ENCODE measurements around the gene DNMBP.
"Not testable (repeated sequence)": the region's sequence is repeated elsewhere in the genome, so short reads cannot be mapped to it uniquely, and the experiment has no call there.

The DNMBP gene

DNA sequence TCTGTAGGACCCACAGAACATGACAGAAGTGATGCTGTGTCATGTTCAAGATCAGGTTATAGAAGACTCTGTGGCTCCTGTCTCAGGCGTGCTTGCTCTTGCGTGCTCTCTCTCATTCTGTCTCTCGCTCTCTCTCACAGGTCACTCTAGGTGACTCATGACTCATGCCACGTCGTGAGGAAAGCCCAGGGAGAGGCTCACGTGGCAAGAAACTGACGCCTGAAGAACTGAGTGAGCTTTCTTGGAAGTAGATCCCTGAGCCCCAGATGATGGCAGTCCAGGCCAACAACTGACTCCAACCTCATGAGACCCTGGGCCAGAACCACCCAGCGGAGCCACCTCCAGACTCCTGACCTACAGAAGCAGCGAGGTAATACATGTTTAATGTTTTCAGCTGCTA is 103.3 kb downstream of the DNMBP start:
- no peak for DNase-seq

DNA sequence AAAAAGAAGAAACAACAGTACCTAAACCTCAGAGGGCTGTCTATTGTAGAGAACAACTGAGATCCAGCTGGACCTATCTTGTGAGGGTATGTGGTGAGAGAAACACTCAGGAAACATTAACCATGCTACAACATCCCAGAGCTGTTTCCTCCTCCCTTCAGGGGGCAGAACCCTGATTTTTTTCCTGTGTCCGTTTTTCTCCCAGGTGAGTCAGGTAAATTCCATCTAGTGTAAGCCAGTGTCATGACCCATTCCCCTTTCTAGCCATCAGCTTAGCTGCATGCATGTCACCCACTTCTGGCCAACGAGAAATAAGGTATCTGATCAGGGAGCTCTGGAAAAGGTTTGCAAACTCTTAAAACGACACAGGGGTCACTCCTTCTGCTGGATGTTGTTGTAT is 103.8 kb downstream of the DNMBP start:
- DNase-seq: no peak

DNA sequence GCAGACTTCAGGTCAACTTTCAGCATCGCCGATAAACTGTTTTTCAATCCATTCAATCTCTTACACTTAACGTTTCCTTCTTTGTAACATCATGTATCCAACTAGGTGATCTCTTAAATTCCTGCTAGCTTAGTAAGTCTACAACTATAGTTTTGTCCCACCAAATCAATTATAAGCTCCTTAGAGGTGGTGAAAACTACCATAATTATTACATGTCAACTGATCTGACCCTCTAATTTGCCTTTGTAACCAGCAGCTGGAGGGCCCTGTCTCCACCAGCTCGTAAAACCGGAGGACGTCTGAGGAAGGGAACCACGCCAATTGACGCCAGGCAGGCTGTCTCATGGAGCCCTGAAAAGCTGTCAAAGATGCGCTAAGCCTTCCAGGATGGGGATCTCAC is 113.9 kb downstream of the DNMBP start:
- DNase-seq: no peak

DNA sequence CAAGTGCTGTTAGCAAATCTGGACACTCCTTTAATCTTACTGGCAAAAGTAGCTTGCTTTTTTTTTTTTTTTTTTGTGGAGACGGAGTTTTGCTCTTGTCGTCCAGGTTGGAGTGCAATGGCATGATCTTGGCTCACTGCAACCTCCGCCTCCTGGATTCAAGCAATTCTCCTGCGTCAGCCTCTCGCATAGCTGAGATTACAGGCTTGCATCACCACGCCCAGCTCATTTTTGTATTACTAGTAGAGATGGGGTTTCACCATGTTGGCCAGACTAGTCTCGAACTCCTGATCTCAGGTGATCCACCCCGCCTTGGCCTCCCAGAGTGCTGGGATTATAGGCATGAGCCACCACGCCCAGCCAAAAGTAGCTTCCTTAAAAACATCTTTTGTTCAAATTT is 114.7 kb downstream of the DNMBP start:
- DNase-seq: not testable (repeated sequence)

DNA sequence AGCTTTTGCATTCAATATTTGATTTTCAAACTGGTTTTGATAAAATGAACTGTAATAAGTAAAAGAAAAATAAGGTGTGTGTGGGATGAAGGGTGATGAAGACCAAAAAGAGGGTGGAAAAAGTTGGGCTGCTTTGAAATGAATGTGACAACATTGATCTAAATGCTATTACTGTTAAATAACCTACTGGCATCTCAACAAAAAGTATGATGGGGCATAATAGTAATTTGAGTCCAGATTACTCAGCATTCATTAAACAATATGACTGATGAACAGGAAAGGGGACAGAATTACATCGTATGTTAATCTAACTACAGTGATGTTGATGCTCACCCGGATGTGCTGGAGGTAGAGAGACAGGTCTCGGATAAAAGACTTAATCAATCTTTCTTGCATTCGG is 115.1 kb downstream of the DNMBP start:
- DNase-seq: no peak

DNA sequence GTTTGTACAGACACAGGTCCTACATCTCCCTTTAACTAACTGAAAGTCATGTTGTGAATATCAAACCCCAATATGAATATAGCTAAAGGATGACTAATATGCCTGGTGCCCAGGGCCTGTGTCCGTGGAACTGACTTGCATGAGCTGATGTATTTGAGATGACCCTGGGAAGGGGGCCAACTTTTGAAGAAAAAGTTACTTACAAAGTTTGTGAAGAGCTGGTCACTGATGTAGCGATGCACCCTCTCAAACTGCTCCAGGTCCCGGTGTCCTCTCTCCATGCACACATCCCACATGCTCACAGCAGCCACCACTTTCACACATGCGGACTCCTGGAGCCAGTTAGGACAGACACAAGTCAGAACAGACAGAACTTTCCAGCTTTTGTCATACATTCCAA is 121.1 kb downstream of the DNMBP start:
- DNase-seq: no peak

DNA sequence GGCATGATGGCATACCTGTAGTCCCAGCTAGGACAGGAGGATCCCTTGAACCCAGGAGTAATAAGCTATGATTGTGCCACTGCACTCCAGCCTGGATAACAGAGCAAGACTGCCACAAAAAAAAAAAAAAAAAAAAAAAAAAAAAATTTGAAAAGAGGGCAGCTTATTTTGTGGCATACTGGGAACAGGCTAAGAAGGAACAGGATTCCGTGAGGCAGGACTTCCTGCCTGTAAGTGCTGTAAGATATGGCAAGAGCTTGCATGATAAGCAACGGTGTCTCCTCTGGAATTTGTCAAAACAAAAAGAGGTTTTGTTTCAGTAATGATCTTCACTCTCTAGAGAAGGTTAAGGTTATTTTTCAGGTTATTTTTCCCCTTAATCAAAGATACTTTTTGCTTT is 126.2 kb downstream of the DNMBP start:
- DNase-seq: no peak

DNA sequence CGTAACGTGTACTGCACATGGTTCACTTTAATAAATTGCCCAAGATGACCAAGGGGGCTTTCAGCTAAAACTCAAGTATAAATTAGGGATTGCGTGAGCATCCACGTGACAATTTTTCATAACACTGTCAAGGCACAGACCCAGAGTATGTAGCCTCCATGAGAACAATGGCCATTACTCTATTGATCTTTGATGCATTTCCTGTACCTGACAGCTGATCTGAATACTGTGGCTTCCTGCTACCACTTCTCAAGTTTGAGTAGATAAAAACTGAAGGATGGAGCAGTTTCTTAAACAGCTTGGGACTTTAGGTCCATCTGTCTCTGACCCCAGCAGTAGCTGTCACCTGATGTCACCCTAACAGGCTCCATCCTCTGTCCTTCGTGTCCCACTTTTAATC is 128.4 kb downstream of the DNMBP start:
- no peak for DNase-seq

DNA sequence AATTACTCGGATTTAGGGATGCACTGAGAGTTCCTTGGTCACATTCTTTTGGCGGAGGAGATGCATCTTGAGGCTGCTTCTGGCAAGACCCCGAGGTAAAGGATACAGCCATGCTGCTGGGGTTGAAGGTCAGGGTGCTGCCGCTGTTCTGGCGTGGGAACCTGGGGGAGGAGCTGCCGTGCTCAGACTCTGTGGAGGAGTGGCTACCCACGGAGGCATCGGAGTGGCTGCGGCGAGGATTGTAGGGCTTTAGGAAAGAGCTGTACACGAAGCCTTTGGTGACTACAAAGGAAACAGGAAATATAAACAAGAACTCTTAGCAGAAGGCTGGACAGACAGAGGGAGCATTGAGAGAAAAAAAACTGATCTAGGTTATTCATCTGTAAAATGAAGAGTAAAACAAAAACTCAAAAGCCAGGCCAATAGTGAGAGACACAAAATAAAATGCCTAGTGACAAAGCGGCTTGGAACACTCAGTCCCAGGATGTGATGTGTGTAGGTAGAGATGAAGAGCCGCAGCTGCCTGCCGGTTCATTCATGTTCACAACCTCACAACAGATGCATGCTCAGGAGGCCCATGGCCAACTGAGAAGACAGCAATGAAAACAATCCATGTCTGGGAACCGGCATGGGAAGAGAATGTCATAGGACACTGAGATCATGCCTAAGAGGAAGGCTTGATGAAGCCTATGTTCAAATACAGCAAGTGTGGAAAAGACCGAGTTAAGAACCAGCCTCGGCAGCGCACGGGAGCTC is 129.5 kb downstream of the DNMBP start:
- DNase-seq: no peak

DNA sequence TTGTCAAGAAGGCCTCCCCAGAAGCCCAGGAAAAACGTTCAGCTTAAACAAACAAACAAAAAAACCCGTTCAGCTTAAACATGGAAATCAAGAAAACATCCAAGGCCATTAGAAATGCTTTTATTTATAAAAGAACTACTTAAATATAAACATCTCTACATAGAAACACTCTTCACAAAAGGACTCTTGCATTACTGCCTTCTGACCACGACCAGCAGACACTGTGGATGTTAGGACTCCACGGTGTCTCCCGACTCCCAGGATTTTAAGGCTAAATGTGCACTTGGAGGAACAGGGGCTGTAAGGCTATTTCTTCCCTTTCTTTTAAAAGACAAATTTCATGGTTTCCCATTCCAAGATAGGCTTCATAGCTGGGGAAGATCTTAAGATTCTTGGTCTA is 134.3 kb downstream of the DNMBP start:
- no peak for DNase-seq

DNA sequence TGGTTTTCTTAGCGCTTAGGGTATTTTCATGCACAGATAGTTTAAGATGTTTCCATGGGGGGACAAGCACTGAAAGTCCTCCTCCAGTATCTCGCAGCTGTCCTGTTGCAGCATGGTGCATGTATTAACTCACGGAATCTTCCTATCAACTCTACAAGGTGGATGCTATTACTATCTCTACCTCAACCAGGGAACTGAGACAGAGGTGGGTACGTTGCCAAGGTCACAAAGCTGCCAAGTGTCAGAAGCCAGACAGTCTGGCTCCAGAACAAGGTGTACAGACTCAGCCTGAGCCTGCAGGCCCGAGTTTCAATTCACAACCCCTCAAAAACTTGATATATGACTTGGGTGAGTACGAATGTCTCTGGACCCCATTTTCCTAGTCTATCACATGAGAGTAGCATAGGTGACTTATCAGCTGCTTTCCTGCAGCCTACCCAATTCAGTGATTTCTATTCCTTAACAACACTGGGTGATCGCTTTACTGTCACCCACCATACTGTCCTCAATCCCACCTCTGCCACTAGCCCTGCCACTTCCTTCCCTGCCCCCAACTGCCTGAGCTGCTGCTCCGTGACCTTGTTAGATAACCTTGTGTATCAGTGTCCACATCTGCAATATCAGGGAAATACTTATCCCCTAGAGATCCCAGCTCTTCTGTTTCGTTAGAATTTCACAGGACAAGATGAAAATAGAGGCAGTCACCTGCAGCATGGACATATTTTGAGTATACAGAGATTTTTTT is 135.2 kb downstream of the DNMBP start:
- no peak for DNase-seq

DNA sequence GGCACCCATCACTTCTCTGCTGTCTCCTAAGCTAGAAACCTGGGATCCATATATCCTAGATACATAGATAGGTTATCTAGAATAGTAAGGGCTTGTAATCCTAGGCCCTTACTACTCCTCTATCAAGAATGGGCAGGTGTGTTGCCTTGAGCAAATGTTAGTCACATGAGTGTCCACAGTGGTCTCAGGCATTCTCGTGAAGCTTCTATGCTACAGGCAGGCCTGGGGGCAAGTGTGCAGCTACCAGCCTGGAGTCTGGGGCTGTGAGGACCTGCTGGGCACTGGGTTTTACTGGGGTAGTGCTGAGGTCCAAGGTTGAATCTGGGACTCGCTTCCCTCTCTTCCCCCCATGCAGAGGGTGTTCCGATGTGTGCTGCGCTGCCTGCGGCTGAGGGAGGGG is 135.9 kb downstream of the DNMBP start:
- no peak for DNase-seq

DNA sequence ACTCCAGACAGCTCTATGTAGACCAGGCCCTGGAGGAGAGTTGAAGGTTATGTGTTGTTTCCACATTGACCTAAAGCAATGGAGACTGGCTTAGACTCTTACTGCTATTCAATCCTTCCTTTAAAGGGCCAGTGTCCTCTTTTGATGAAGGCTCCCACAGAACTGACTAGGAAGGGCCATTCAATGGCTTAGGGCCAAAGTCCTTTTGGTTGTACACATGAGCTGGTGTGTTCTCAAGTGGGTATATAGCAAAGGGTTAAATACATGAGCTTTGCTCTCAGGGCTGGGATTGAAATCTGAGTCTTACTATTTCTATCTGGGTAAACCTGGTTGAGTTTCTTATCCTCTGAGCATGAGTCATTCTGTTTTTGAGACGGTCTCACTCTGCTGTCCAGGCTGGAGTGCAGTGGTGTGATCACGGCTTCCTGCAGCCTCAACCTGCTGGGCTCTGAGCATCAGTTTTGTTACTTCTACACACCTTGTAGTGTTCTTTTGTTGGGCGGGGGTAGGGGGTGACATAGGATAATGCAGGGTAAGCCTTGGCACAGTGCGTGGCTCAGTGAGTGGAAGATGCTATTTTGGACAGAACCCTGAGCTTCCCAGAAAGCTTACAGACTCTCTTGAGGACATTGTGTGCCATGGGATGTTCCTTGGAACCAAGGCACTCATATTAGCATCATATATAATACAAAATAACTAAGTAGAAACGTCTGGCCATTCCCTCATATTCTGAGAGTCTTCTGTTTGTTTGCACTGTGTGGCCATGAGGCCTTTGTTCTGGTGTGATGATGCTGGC is 137.2 kb downstream of the DNMBP start:
- DNase-seq: no peak

DNA sequence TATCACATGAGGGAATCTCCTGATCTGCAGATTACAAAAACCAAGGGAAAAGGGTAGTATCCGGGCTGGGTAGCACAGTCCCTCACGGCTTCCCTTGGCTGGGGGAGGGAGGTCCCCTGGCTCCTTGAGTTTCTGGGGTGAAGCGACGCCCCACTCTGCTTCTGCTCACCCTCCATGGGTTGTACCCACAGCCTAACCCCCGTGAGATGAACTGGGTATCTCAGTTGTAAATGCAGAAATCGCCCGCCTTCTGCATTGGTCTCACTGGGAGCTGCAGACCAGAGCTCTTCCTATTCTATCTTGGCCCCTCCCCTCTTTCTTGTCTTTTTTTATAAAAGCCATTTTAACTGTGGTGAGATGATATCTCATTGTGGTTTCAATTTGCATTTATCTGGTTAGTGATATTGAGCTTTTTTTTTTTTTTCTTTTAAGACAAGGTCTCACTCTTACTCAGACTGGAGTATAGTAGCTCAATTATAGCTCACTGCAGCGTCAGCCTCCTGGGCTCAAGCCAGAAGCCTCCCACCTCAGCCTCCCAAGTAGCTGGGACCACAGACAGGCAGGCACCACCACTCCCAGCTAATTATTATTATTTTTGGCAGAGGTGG is 139.5 kb downstream of the DNMBP start:
- no peak for DNase-seq

DNA sequence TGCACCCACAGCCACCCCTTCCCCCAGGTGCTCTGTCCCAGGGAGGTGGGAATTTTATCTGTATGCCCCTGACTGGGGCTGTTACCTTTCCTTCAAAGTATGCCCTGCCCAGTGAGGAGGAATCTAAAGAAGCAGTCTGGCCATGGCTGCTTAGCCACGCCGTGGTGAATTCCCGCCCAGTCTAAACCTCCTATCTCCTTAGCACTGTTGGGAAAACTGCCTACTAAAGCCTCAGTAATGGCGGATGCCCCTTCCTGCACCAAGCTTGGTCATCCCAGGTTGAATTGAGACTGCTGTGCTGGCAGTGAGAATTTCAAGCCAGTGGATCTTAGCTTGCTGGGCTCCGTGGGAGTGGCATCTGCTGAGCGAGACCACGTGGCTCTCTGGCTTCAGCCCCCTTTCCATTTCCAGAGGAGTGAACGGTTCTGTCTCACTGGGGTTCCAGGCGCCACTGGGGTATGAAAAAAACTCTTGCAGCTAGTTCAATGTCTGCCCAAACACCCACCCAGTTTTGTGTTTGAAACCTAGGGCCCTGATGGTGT is 140.1 kb downstream of the DNMBP start:
- DNase-seq: no peak

DNA sequence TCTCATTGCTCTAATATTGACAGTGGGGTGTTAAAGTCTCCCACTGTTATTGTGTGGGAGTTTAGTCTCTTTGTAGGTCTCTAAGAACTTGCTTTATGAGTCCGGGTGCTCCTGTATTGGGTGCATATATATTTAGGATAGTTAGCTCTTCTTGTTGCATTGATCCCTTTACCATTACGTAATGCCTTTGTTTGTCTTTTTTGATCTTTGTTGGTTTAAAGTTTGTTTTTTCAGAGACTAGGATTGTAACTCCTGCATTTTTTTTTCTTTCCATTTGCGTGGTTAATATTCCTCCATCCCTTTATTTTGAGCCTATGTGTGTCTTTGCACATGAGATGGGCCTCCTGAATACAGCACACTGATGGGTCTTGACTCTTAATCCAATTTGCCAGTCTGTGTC is 142.5 kb downstream of the DNMBP start:
- DNase-seq: not testable (repeated sequence)

DNA sequence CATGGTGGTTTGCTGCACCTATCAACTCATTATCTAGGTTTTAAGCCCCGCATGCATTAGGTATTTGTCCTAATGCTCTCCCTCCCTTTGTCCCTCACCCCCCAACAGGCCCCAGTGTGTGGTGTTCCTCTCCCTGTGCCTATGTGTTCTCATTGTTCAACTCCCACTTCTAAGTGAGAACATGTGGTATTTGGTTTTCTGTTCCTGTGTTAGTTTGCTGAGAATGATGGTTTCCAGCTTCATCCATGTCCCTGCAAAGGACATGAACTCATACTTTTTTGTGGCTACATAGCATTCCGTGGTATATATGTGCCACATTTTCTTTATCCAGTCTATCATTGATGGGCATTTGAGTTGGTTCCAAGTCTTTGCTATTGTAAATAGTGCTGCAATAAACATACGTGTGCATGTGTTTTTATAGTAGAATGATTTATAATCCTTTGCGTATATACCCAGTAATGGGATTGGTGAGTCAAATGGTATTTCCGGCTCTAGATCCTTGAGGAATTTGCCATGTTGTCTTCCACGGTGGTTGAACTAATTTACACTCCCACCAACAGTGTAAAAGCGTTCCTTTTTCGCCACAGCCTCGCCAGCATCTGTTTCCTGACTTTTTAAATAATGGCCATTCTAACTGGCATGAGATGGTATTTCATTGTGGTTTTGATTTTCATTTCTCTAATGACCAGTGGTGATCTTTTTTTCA is 146.1 kb downstream of the DNMBP start:
- DNase-seq: not testable (repeated sequence)

DNA sequence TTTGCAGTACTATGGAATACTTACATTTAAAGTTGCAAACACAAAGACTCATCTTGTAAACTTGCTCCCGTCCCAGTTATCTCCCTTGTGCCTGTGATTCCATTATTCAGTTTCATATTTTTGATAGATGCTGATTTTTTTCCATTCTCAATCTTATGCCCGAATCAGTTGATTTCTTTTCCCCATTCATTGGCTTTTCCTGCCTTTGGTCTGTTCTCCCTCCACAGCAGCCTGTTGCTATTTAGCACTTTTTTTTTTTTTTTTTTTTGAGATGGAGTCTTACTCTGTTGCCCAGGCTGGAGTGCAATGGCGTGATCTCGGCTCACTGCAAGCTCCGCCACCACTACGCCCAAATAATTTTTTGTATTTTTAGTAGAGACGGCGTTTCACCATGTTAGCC is 149.3 kb downstream of the DNMBP start:
- DNase-seq: no peak

DNA sequence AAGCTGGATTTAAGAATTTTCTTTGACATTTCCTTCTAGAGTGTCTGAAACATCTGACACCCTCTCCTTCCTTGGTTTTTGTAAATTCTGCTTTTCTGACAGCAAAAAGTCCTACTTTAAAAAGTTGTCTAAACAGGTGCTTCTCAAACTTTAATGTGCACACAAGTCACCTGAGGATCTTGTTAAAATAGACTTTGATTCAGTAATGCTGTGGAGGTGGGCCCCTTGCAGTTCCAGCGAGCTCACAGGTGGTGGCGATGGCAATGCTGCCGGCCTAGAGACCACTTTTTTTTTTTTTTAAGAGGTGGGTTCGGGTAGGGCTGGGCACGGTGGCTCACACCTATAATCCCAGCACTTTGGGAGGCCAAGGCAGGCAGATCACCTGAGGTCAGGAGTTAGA is 150.2 kb downstream of the DNMBP start:
- DNase-seq: no peak

DNA sequence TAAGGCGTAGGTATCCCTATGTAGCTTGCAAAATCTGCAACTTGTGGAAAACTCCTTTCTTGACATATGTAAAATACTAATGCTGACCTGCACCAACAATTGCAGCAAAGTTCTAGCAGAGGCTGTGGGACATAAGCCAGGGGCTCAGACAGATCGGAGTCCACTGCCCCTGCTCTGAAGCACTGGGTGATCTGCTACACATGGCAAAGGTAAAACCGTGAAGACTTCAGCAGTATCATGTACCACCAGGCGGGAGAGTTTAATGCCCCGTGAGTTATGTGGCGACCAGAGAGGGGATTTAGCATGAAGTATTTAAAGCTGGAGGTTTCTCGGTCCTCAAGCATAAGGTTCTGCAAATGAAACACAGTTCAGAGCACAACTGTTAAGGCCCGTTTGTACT is 150.9 kb downstream of the DNMBP start:
- no peak for DNase-seq

DNA sequence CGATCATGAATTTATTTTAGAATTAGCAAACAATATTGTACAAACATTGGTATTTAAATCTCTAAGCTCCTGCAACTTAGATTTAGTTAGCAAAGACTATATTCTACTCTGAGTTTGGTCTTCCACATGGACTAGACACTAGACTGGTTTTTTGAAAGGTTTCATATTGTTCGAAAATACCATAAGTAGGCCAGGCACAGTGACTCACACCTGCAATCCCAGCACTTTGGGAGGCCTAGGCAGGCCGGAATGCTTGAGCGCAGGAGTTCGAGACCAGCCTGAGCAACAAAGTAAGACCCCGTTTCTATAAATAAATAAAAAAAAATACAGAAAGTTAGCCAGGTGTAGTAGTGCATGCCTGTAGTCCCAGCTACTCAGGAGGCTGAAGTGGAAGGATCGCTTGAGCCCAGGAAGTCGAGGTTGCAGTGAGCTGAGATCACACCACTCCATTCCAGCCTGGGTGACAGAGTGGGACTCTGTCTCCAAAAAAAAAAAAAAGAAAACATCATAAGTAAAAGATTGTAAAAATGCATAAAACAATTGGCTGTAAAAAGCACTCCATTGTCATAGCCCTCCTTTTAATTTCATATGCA is 154.2 kb downstream of the DNMBP start:
- DNase-seq: no peak

DNA sequence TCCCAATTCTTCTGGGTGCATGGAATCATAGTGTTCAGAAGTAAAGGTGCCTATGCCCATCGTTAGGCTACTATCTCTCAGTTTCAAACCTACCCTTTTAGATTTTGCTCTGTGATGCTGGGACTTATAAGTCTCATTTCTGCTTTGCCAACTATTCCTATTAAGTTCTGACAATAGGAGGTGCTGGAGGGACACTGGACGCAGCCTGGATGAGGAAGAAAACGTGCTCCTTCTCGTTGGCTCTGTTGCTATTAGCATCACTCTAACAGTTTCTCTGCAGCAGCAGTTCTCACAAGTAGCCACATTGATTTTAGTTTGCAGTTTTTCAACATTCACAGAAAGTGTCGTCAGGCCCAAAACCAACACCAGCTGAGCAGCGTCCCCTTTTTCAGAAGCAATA is 154.9 kb downstream of the DNMBP start:
- DNase-seq: peak; percentile 9

Data from GDM1 (cell line).